Measurements from ENCODE around the gene FAM89B. TPM values are rescaled to one million over a fixed set of nuclear protein-coding genes. Genes with fewer than 3 reads are reported as not detected.

Gene FAM89B
- total RNA-seq, 4 donors from 2014 or later, result 40.8 to 55.3 (median 44.6) TPM

DNA sequence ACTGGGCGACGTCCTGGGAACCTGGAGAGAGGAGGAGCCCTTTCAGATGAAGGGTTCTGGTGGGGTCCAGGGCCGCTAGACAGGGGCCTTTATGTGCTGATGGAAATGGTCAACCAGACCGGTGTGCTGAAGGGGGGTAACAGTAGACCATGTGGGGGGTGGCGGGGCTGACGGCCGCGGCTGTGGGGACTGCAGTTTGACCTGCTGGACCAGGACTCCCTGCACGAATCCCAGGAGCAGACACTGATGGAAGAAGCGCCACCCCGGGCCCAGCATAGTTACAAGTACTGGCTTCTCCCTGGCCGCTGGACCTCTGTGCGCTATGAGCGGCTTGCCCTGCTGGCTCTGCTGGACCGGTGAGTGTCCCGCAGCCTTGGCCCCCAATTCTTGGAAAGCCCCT is 49.7 kb downstream of the FAM89B start:
- Histone ChIP-seq H3K27ac (no peak overlapping the region), H3K27me3 (no peaks in the 10 kb centered on the region), H3K9me3 (no peaks in the 10 kb centered on the region), H3K36me3 (peaks cover 0 to 100% (median 49%) of the 10 kb centered on the region in 3 donors), H3K4me1 (peaks cover 0 to 30% (median 4%) of the 10 kb centered on the region in 4 donors), H3K4me3 (no peak overlapping the region)
- TF ChIP-seq POLR2A (IDR thresholded peaks at IDR 0.05) (no peak), EP300 (IDR thresholded peaks at IDR 0.05) (no peak)
- TF ChIP-seq, protein P1, sequence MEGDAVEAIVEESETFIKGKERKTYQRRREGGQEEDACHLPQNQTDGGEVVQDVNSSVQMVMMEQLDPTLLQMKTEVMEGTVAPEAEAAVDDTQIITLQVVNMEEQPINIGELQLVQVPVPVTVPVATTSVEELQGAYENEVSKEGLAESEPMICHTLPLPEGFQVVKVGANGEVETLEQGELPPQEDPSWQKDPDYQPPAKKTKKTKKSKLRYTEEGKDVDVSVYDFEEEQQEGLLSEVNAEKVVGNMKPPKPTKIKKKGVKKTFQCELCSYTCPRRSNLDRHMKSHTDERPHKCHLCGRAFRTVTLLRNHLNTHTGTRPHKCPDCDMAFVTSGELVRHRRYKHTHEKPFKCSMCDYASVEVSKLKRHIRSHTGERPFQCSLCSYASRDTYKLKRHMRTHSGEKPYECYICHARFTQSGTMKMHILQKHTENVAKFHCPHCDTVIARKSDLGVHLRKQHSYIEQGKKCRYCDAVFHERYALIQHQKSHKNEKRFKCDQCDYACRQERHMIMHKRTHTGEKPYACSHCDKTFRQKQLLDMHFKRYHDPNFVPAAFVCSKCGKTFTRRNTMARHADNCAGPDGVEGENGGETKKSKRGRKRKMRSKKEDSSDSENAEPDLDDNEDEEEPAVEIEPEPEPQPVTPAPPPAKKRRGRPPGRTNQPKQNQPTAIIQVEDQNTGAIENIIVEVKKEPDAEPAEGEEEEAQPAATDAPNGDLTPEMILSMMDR (IDR thresholded peaks at IDR 0.05), result no peak
- DNase-seq (ENCODE audit: low spot score in 2 of 2), result no peak
- 83 to 88% methylated on average over 13 to 16 of the region's 16 CpGs for WGBS, 2 donors

DNA sequence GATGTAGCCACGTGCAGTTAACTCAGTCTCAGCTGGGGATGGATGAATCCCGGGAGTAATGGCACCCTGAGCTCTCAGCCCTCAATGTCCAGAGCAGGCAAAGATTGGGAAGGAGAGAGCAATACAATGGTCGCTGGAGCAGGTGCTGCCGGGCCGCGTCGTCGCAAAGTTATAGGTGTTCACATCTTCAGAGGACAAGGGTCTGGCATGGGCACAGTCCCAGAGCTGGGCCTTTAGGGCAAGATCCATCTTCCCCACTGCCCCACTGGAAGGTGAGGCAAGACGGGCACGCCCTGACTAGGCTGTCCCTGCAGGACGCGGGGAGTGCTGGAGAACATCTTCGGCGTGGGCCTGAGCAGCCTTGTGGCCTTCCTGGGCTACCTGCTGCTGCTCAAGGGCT is 50.8 kb downstream of the FAM89B start:
- WGBS, 2 donors, result 79 to 82% methylated on average over 10 to 14 of the region's 14 CpGs
- no peaks in the 10 kb centered on the region for H3K27me3 ChIP-seq
- no peak for TF ChIP-seq POLR2A (IDR thresholded peaks at IDR 0.05)
- no peak for TF ChIP-seq EP300 (IDR thresholded peaks at IDR 0.05)
- TF ChIP-seq, protein P1 (IDR thresholded peaks at IDR 0.05), result no peak
- H3K4me3 ChIP-seq, result no peak overlapping the region
- no peaks in the 10 kb centered on the region for H3K9me3 ChIP-seq
- no peak overlapping the region for H3K27ac ChIP-seq
- H3K4me1 ChIP-seq, result peaks cover 0 to 18% (median 2%) of the 10 kb centered on the region in 4 donors
- no peak for DNase-seq (ENCODE audit: low spot score in 2 of 2)
- peaks cover 6 to 100% (median 49%) of the 10 kb centered on the region in 3 donors for H3K36me3 ChIP-seq

Small RNA genes within 50 kb of the gene (small RNA-seq; reads per million reads assigned to genes)
- gene AP001362.1, result not detected

Other genes starting within 250 kb of the FAM89B start
- gene DPF2, start 238.7 kb upstream of the FAM89B start, total RNA-seq, result 10 to 100 TPM; 44.7 to 47.6 (median 46.2) TPM
- gene TIGD3, start 217.8 kb upstream of the FAM89B start, total RNA-seq, result under 1 TPM in 2 of 4 donors, not detected in 2; 0.30 to 0.59 TPM
- 10 to 100 TPM in 2 of 4 donors, 1 to 10 TPM in 2; 1.8 to 22.5 (median 8.5) TPM for gene SLC25A45, start 189.9 kb upstream of the FAM89B start, total RNA-seq
- 100 to 1,000 TPM in 3 of 4 donors, 10 to 100 TPM in 1; 96.5 to 226 (median 128) TPM for gene FRMD8, start 185.9 kb upstream of the FAM89B start, total RNA-seq
- 100 to 1,000 TPM; 427 to 571 (median 461) TPM for gene NEAT1, start 149.7 kb upstream of the FAM89B start, total RNA-seq
- gene MALAT1, start 73.5 kb upstream of the FAM89B start, total RNA-seq, result over 10,000 TPM; 20,649 to 23,532 (median 22,230) TPM
- 100 to 1,000 TPM; 109 to 128 (median 112) TPM for gene SCYL1, start 47.5 kb upstream of the FAM89B start, total RNA-seq
- 100 to 1,000 TPM; 236 to 476 (median 386) TPM for gene LTBP3, start 14.2 kb upstream of the FAM89B start, total RNA-seq
- gene ZNRD2, start 2.1 kb upstream of the FAM89B start, total RNA-seq, result 10 to 100 TPM; 49.6 to 70.8 (median 56.5) TPM
- gene EHBP1L1, start 3.5 kb downstream of the FAM89B start, total RNA-seq, result 100 to 1,000 TPM in 3 of 4 donors, 10 to 100 TPM in 1; 87.3 to 186 (median 110) TPM
- gene KCNK7, start 23.3 kb downstream of the FAM89B start, total RNA-seq, result 1 to 10 TPM in 2 of 4 donors, under 1 TPM in 1, not detected in 1; 0.63 to 3.3 (median 1.2) TPM
- 100 to 1,000 TPM in 1 of 4 donors, 10 to 100 TPM in 3; 64.2 to 112 (median 83.9) TPM for gene MAP3K11, start 41.7 kb downstream of the FAM89B start, total RNA-seq
- 10 to 100 TPM; 21.0 to 53.4 (median 29.8) TPM for gene PCNX3, start 43.2 kb downstream of the FAM89B start, total RNA-seq
- gene SIPA1, start 65.6 kb downstream of the FAM89B start, total RNA-seq, result 100 to 1,000 TPM in 1 of 4 donors, 10 to 100 TPM in 3; 50.2 to 103 (median 65.0) TPM
- 10 to 100 TPM; 44.6 to 70.8 (median 51.7) TPM for gene RELA, start 90.4 kb downstream of the FAM89B start, total RNA-seq
- gene KAT5, start 139.7 kb downstream of the FAM89B start, total RNA-seq, result 100 to 1,000 TPM in 1 of 4 donors, 10 to 100 TPM in 3; 68.1 to 118 (median 92.3) TPM
- 100 to 1,000 TPM; 142 to 197 (median 152) TPM for gene RNASEH2C, start 148.3 kb downstream of the FAM89B start, total RNA-seq
- gene AP5B1, start 208.4 kb downstream of the FAM89B start, total RNA-seq, result 10 to 100 TPM; 12.7 to 27.5 (median 18.8) TPM
- not detected for gene OVOL1, start 214.5 kb downstream of the FAM89B start, total RNA-seq

Data from tibial nerve (tissue), 4 donors.